ENCODE data around the gene ERLIN1. TPM values are rescaled to one million over a fixed set of nuclear protein-coding genes. Genes with fewer than 3 reads are reported as not detected.

ERLIN1 gene
- total RNA-seq, 2 experiments from 2014 or later = 12.6 to 14.4 TPM

GRCh38 chr10:100167553-100168312, 18.1 kb downstream of the ERLIN1 start:
- H3K4me1 Mint-ChIP-seq = peaks cover 25% of the 10 kb centered on the region
- peaks cover 42% of the 10 kb centered on the region for H3K36me3 Mint-ChIP-seq (ENCODE audit: low read depth)
- no peak for DNase-seq
- ChIA-PET POLR2A (interaction anchor here (0.8 to 2.1 kb wide), 6 partner anchors 9 to 118 kb away, joined by 3 to 8 read pairs (median 4); no protein-coding TSS in a partner anchor), CTCF (interaction anchor here (1.0 kb wide), 2 partner anchors 28 to 322 kb away, joined by 3 read pairs; no protein-coding TSS in a partner anchor)
- H3K27me3 Mint-ChIP-seq = no peaks in the 10 kb centered on the region
- peak overlapping the region; percentile 86 for H3K27ac Mint-ChIP-seq
- peaks cover 2% of the 10 kb centered on the region for H3K9me3 Mint-ChIP-seq
- H3K4me3 Mint-ChIP-seq = peak overlapping the region; percentile 73

DNA sequence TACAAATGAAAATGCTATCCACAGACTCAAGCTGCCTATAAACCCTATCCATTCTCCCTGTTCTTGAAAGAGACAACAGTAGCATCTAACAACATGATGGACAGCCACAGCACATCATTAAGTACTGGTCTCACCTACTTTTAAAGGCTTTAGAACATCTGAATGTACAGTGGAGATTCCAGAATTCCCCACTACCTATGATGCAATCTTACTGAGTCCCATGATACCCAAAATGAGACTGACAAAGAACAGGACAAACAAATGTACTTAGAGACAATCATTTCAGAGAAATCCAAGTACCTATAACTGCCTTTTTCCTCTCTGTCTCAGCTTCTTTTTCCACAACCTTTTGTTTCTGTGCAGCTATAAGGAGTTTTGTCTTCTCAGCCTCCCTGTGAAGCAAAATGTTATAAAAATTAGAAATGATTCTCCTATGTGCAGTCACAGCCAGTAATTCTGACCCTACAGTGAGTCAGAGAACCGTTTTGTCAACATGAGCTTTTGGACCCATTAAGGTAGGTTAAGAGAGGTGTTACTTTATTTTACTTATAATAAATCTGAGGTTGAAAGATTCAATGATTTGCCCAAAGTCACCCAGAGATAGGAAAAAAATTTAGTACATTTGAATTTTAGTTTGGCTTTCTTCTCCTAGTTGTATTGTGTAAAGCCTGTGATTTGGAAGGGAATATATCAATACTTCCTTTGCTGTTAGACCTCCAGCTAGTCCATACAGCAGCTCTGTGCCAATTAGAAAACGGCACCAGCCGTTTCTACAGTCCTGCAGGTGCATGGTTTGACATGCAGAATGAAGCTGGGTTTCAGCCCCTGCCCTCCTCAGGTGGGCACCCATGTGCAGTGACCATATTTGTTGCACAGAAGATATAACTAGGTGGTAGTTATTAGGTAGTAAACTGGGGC, 21.9 kb downstream of the ERLIN1 start:
- H3K36me3 Mint-ChIP-seq (ENCODE audit: low read depth) = peaks cover 44% of the 10 kb centered on the region
- no peak for DNase-seq
- POLR2A ChIA-PET = no interaction called here
- no peak overlapping the region for H3K27ac Mint-ChIP-seq
- no peaks in the 10 kb centered on the region for H3K9me3 Mint-ChIP-seq
- no peaks in the 10 kb centered on the region for H3K27me3 Mint-ChIP-seq
- no peak overlapping the region for H3K4me3 Mint-ChIP-seq
- CTCF ChIA-PET = no interaction called here
- H3K4me1 Mint-ChIP-seq = peaks cover 21% of the 10 kb centered on the region

GRCh38 chr10:100162696-100163095, 23.1 kb downstream of the ERLIN1 start:
- ChIA-PET POLR2A (no interaction called here), CTCF (no interaction called here)
- Mint-ChIP-seq H3K4me3 (no peak overlapping the region), H3K27ac (no peak overlapping the region), H3K27me3 (no peaks in the 10 kb centered on the region), H3K9me3 (peaks cover 4% of the 10 kb centered on the region), H3K4me1 (peaks cover 25% of the 10 kb centered on the region), H3K36me3 (ENCODE audit: low read depth) (peaks cover 51% of the 10 kb centered on the region)
- DNase-seq = no peak

- H3K27me3 Mint-ChIP-seq = no peaks in the 10 kb centered on the region
- H3K9me3 Mint-ChIP-seq = peaks cover 4% of the 10 kb centered on the region
- peaks cover 67% of the 10 kb centered on the region for H3K36me3 Mint-ChIP-seq (ENCODE audit: low read depth)
- H3K4me1 Mint-ChIP-seq = peaks cover 44% of the 10 kb centered on the region
- H3K4me3 Mint-ChIP-seq = no peak overlapping the region
- CTCF ChIA-PET = no interaction called here
- H3K27ac Mint-ChIP-seq = no peak overlapping the region
- DNase-seq = no peak
- POLR2A ChIA-PET = interaction anchor here (1.0 kb wide), 1 partner anchor 9 kb away, joined by 3 read pairs; no protein-coding TSS in a partner anchor
Measured at GRCh38 chr10:100158044-100158805, 27.6 kb downstream of the ERLIN1 start.

DNA sequence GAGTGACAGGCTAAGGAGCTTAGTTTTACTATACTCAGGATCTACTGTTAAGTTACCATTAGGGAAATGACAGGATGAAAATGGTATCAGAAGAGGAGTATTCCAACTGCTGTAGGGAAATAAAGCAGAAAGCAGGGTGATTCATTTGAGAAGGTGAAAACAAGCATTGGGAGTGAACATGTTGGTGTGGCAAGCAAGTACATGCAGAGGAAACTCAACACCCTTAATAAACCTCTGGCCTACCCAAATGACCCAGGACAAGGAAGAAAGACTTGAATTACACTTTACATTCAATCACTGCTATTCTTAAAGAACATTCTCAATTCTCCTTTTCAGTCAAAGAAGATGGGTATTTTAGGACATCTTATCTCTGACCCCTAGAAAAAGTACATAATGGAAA, 28.7 kb downstream of the ERLIN1 start:
- Mint-ChIP-seq H3K36me3 (ENCODE audit: low read depth) (peaks cover 66% of the 10 kb centered on the region), H3K9me3 (peaks cover 4% of the 10 kb centered on the region), H3K27ac (no peak overlapping the region), H3K27me3 (no peaks in the 10 kb centered on the region), H3K4me1 (peaks cover 44% of the 10 kb centered on the region), H3K4me3 (no peak overlapping the region)
- CTCF ChIA-PET = no interaction called here
- POLR2A ChIA-PET = no interaction called here
- DNase-seq = no peak

GRCh38 chr10:100155936-100156335, 29.9 kb downstream of the ERLIN1 start:
- peaks cover 41% of the 10 kb centered on the region for H3K4me1 Mint-ChIP-seq
- CTCF ChIA-PET = no interaction called here
- no peak overlapping the region for H3K4me3 Mint-ChIP-seq
- H3K27ac Mint-ChIP-seq = peak overlapping the region; percentile 15
- POLR2A ChIA-PET = interaction anchor here (1.5 kb wide), 1 partner anchor 424 kb away, joined by 3 read pairs; the partner anchor contains the start of genes COX15 and CUTC
- peaks cover 69% of the 10 kb centered on the region for H3K36me3 Mint-ChIP-seq (ENCODE audit: low read depth)
- H3K27me3 Mint-ChIP-seq = no peaks in the 10 kb centered on the region
- no peak for DNase-seq
- peaks cover 4% of the 10 kb centered on the region for H3K9me3 Mint-ChIP-seq

DNA sequence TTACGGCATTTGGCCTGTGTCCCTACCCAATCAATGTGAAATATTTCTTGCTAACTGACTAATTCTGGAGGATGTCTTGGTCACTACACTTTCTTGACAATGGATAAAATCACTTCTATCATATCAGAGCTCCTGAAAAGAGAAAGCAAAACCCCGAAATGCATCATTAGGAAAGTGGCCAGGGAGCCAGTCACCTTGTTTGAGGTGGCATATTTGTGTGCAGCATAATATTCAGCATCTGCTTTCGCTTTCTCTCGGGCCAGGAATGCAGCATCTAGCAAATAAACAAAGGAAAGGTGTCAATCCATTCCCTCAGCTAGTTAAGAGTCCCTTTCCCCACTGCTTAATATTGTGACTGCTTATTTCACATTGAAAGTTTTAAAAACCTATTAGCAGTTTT, 31.2 kb downstream of the ERLIN1 start:
- Mint-ChIP-seq H3K4me1 (peaks cover 41% of the 10 kb centered on the region), H3K27me3 (no peaks in the 10 kb centered on the region), H3K27ac (no peak overlapping the region), H3K4me3 (no peak overlapping the region), H3K36me3 (ENCODE audit: low read depth) (peaks cover 65% of the 10 kb centered on the region), H3K9me3 (peaks cover 4% of the 10 kb centered on the region)
- DNase-seq = no peak
- ChIA-PET POLR2A (no interaction called here), CTCF (interaction anchor here (0.7 to 1.1 kb wide), 3 partner anchors 11 to 309 kb away, joined by 3 read pairs; no protein-coding TSS in a partner anchor)

- H3K27me3 Mint-ChIP-seq = no peaks in the 10 kb centered on the region
- no peaks in the 10 kb centered on the region for H3K9me3 Mint-ChIP-seq
- no peak for DNase-seq
- POLR2A ChIA-PET = interaction anchor here (1.4 kb wide), 1 partner anchor 15 kb away, joined by 4 read pairs; no protein-coding TSS in a partner anchor
- H3K4me1 Mint-ChIP-seq = peaks cover 39% of the 10 kb centered on the region
- peaks cover 58% of the 10 kb centered on the region for H3K36me3 Mint-ChIP-seq (ENCODE audit: low read depth)
- H3K27ac Mint-ChIP-seq = no peak overlapping the region
- H3K4me3 Mint-ChIP-seq = no peak overlapping the region
- CTCF ChIA-PET = no interaction called here
Measured at GRCh38 chr10:100153239-100153825, 32.5 kb downstream of the ERLIN1 start.

DNA sequence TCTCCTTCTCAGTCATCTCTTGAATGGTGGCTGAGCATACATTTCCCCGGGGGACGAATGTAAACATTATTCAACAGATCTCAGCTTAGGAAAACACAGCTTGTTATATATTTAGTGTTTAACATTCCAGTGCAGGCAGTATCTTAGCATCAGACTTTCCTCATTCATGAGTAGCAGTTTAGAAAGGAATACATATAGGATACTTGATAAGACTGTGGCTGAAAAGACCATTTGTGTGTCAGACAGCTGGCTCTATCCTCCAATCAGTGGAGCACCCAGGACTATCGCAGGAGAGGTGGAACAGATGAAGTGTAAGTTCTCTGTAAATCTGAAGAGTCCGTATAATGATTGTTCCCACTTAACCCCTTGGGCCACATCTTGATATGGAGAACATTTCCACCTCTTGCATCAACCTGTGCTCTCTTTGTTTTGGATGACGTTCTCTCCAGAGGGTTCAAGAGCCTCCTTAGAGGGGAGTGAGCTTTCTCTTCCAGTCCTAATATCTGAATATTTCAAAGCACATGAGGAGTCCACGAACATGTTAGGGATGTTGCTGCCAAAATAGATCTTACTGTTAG, 34.0 kb downstream of the ERLIN1 start:
- H3K4me1 Mint-ChIP-seq = peaks cover 24% of the 10 kb centered on the region
- ChIA-PET POLR2A (no interaction called here), CTCF (no interaction called here)
- H3K36me3 Mint-ChIP-seq (ENCODE audit: low read depth) = peaks cover 42% of the 10 kb centered on the region
- no peaks in the 10 kb centered on the region for H3K27me3 Mint-ChIP-seq
- DNase-seq = no peak
- H3K4me3 Mint-ChIP-seq = no peak overlapping the region
- H3K27ac Mint-ChIP-seq = no peak overlapping the region
- no peaks in the 10 kb centered on the region for H3K9me3 Mint-ChIP-seq

DNA sequence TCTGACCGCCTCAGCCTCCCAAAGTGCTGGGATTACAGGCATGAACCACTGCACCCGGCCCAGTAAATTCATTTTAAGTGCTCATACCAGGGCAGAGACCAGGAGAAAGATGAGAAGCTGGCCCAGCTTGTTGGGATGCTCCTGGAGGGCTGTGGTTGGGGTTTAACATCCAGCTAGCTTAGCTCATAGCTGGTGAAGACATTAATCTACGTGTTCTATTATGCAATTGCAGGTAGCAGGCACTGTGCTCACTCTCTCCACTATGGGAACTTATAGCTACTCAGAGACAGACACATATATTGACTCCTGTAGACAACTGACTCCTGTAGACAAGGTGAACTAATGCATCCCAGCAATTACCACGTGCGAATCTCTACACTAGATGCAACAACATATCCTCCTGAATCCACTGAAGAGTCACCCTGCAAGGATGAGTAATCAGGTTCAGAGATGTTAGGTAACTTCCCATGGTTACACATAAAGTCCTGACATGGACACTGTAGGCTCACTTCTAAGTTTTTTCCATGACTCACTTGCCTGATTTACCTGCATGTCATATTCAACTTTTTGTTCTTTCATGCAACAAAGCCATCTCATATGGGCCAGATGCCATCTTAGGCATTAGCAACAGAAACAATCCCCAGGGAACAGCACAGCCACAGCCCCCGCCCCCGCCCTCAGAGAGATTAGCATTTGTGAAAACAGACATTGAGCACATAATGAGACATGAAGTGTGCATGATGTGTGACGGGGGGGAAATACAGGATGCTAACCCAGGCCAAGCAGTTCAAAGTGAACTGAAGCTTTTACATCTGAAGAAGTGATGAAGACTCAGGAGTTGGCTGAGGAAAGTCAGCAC, 37.2 kb downstream of the ERLIN1 start:
- no peak overlapping the region for H3K27ac Mint-ChIP-seq
- no peak overlapping the region for H3K4me3 Mint-ChIP-seq
- peaks cover 22% of the 10 kb centered on the region for H3K36me3 Mint-ChIP-seq (ENCODE audit: low read depth)
- ChIA-PET POLR2A (no interaction called here), CTCF (interaction anchor here (0.5 kb wide), 1 partner anchor 92 kb away, joined by 3 read pairs; no protein-coding TSS in a partner anchor)
- no peak for DNase-seq
- no peaks in the 10 kb centered on the region for H3K9me3 Mint-ChIP-seq
- H3K27me3 Mint-ChIP-seq = peaks cover 5% of the 10 kb centered on the region
- H3K4me1 Mint-ChIP-seq = peaks cover 6% of the 10 kb centered on the region

DNA sequence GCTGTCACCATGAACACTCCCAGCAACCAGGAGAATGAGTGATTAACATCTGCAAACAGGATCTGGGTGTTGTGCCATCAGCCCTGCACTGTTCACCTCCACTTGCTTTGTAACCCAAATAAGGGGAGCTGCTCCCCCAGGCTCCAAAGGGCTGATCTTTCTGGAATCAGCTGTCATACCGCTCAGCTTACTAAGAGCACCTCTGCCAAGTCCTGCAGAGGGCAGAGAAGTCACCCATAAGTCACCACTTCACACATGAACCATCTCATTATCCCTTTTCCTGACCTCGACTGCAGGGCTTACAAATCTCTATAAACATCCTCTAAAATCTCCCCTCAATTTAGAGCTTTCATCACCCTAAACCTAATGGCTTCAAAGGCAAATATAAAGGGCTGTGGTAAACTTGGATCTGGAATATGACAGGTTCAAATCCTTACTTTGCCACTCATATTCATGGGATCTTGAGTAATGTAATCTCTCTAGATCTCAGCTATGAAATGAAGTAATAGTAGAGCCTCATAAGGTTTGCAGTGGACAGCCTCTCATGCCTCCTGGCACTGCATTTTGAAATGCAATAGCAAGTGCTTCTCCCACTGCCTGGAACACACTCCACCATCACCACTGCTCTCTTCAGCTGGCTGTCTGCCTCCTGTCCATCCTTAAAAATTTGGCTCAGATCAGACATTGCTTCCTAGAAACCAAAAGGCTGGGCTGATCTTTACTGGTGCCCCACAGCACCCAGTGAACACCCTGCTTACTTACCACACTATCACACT, 38.8 kb downstream of the ERLIN1 start:
- ChIA-PET POLR2A (no interaction called here), CTCF (interaction anchor here (1.3 kb wide), 1 partner anchor 94 kb away, joined by 3 read pairs; no protein-coding TSS in a partner anchor)
- Mint-ChIP-seq H3K27me3 (peaks cover 12% of the 10 kb centered on the region), H3K27ac (no peak overlapping the region), H3K4me3 (no peak overlapping the region), H3K4me1 (peaks cover 3% of the 10 kb centered on the region), H3K36me3 (ENCODE audit: low read depth) (peaks cover 12% of the 10 kb centered on the region), H3K9me3 (no peaks in the 10 kb centered on the region)
- DNase-seq = no peak

All from activated CD4-positive, alpha-beta memory T cell treated with anti-CD3 and anti-CD28 coated beads, Interleukin-2, amount 10 ng/mL, durations not matched to agents 7 days and 5 days (primary cell).